Fibroblast of skin of back (primary cell): ENCODE results near the gene MPG.
"Not testable (repeated sequence)": the region's sequence is repeated elsewhere in the genome, so short reads cannot be mapped to it uniquely, and the experiment has no call there.

Experiments
- DNase-seq: peaks from one replicate; pipeline ENCODE4 v3.0.0-alpha.2; 2013

MPG gene

GRCh38 chr16:114327-114726 lies 36.3 kb downstream of the MPG start:
- DNase-seq = no peak

GRCh38 chr16:116015-116414 lies 38.0 kb downstream of the MPG start:
- DNase-seq = no peak

- DNase-seq = peak; percentile 57
Observed at GRCh38 chr16:117379-118365, 39.6 kb downstream of the MPG start.

GRCh38 chr16:118857-119256 lies 40.8 kb downstream of the MPG start:
- DNase-seq = no peak

GRCh38 chr16:119295-119694 lies 41.3 kb downstream of the MPG start:
- no peak for DNase-seq

- DNase-seq = no peak
Observed at GRCh38 chr16:119835-120491, 41.9 kb downstream of the MPG start.

GRCh38 chr16:120756-121155 lies 42.7 kb downstream of the MPG start:
- no peak for DNase-seq

- no peak for DNase-seq
Observed at GRCh38 chr16:122361-122760, 44.3 kb downstream of the MPG start.

GRCh38 chr16:123558-124350 lies 45.7 kb downstream of the MPG start:
- DNase-seq = not testable (repeated sequence)

- no peak for DNase-seq
Observed at GRCh38 chr16:125011-125410, 47.0 kb downstream of the MPG start.

- DNase-seq = no peak
Observed at GRCh38 chr16:129075-129474, 51.0 kb downstream of the MPG start.

GRCh38 chr16:130533-131173 lies 52.6 kb downstream of the MPG start:
- no peak for DNase-seq

GRCh38 chr16:132120-132519 lies 54.1 kb downstream of the MPG start:
- DNase-seq = no peak

GRCh38 chr16:133716-134115 lies 55.7 kb downstream of the MPG start:
- DNase-seq = no peak
